Endometrial microvascular endothelial cells (primary cell): Measurements from ENCODE around the gene DCAF6. TPM values are rescaled to one million over a fixed set of nuclear protein-coding genes. Genes with fewer than 3 reads are reported as not detected.

ENCODE experiments used
- in situ Hi-C: cut with HindIII; loops from 2 replicates; pipeline ENCODE4 v1.10.0; 2017; ENCODE audit warnings: low sequenced_read_pairs, low pct_unique_long_range_greater_than_20kb; ENCODE audit errors: inconsistent ontology term
- total RNA-seq: library from RNA; depleted of rRNA; stranded (reverse); fragments of >200 nt; gene quantifications from one replicate; pipeline ENCODE4 v1.2.3, GENCODE V29; 2015; ENCODE audit errors: inconsistent ontology term

The DCAF6 gene
- total RNA-seq, 1 donor from 2014 or later = 38.3 TPM

- in situ Hi-C loops = no loop called here
Observed at GRCh38 chr1:168057921-168058320, 121.4 kb downstream of the DCAF6 start.

GRCh38 chr1:168064216-168064615, 127.7 kb downstream of the DCAF6 start:
- in situ Hi-C loops = no loop called here

GRCh38 chr1:168065506-168065905, 129.0 kb downstream of the DCAF6 start:
- in situ Hi-C loops = no loop called here

- in situ Hi-C loops = no loop called here
Observed at GRCh38 chr1:168069384-168069783, 132.9 kb downstream of the DCAF6 start.

GRCh38 chr1:168079761-168080160, 143.3 kb downstream of the DCAF6 start:
- in situ Hi-C loops = no loop called here

GRCh38 chr1:168081373-168082007, 145.0 kb downstream of the DCAF6 start:
- in situ Hi-C loops = no loop called here

GRCh38 chr1:168082008-168082876, 145.8 kb downstream of the DCAF6 start:
- in situ Hi-C loops = no loop called here

- in situ Hi-C loops = no loop called here
Observed at GRCh38 chr1:168083456-168084325, 147.2 kb downstream of the DCAF6 start.

GRCh38 chr1:168084396-168085231, 148.1 kb downstream of the DCAF6 start:
- in situ Hi-C loops = no loop called here

- in situ Hi-C loops = no loop called here
Observed at GRCh38 chr1:168085401-168085872, 149.0 kb downstream of the DCAF6 start.

- in situ Hi-C loops = no loop called here
Observed at GRCh38 chr1:168086438-168086837, 150.0 kb downstream of the DCAF6 start.

- in situ Hi-C loops = no loop called here
Observed at GRCh38 chr1:168087696-168088095, 151.2 kb downstream of the DCAF6 start.

GRCh38 chr1:168088511-168089325, 152.2 kb downstream of the DCAF6 start:
- in situ Hi-C loops = no loop called here

GRCh38 chr1:168089326-168089978, 153.0 kb downstream of the DCAF6 start:
- in situ Hi-C loops = no loop called here

- in situ Hi-C loops = no loop called here
Observed at GRCh38 chr1:168089979-168090337, 153.5 kb downstream of the DCAF6 start.

- in situ Hi-C loops = no loop called here
Observed at GRCh38 chr1:168090395-168090794, 153.9 kb downstream of the DCAF6 start.

- in situ Hi-C loops = no loop called here
Observed at GRCh38 chr1:168091063-168091462, 154.6 kb downstream of the DCAF6 start.
